NB4 (cell line): Measurements from ENCODE around the gene CHMP3.

Experiments
- DNase-seq: peaks from one replicate; pipeline ENCODE4 v3.0.0; 2010; ENCODE audit warnings: low read depth
- H3K4me3 ChIP-seq: one replicate; pipeline ENCODE4 v1.5.1; 2011; ENCODE audit warnings: mild to moderate bottlenecking, low read depth, low read length, moderate library complexity
- CTCF ChIP-seq: IDR thresholded peaks from one replicate; pipeline ENCODE4 v1.5.1; 2012; ENCODE audit warnings: low read depth, low read length
- MAX ChIP-seq: IDR thresholded peaks from 2 replicates; pipeline ENCODE4 v1.6.1; 2011; ENCODE audit warnings: low read depth, low read length
- MYC ChIP-seq: IDR thresholded peaks from 2 replicates; pipeline ENCODE4 v1.6.1; 2011; ENCODE audit warnings: low read depth, low read length
- POLR2A ChIP-seq: IDR thresholded peaks from 2 replicates; pipeline ENCODE4 v1.6.1; 2011; ENCODE audit warnings: mild to moderate bottlenecking; ENCODE audit not compliant: insufficient read length; ENCODE audit errors: extremely low read depth

The CHMP3 gene

GRCh38 chr2:86489542-86489941 is 73.7 kb downstream of the CHMP3 start:
- no peak overlapping the region for H3K4me3 ChIP-seq
- TF ChIP-seq MYC (no peak), CTCF (no peak), MAX (no peak)
- no peak for DNase-seq

DNA sequence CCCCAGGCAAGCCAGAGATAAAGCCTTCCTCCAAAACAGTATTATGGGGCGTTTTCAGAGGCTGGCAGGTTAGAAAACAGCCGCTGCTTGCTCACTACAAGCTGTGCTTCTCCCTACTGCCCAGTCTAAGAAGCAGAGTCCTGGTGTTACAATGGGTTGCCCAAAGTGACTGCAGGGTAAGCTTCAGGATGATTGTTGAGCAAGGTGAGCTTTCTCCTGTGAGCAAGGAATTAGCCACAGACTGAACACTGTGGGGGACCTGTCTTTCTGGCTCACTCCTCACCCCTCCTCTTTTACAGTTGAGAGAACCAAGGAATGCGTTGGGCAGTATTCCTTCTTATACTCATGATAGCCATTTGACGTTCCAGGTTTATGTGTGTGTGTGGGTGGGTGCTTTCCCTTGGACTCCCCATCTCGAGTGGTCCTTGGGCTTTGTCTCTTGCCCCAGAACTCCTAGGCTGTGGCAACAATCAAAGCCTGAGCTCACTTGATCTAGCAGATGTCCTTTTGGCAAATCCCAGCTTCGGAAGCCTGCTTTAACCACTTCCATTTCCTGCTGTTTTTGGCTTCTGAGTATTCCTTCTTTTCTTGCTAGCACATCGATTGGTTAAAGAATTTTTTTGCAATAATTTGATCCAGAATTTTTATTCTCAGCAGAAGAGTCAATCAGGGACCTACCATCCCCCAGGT is 74.5 kb downstream of the CHMP3 start:
- TF ChIP-seq MAX (no peak), MYC (no peak), CTCF (no peak), POLR2A (no peak)
- H3K4me3 ChIP-seq, result no peak overlapping the region
- DNase-seq, result no peak

- no peak for DNase-seq
These were observed 76.2 kb downstream of the CHMP3 start for GRCh38 chr2:86487062-86487461.

GRCh38 chr2:86485802-86486201 is 77.4 kb downstream of the CHMP3 start:
- no peak for DNase-seq
- no peak overlapping the region for H3K4me3 ChIP-seq
- no peak for TF ChIP-seq MYC
- no peak for TF ChIP-seq CTCF
- no peak for TF ChIP-seq MAX
- no peak for TF ChIP-seq POLR2A

More at GRCh38 chr2:86487062-86487461, 76.2 kb downstream of the CHMP3 start:
- TF ChIP-seq CTCF (no peak), POLR2A (no peak), MYC (no peak), MAX (no peak)
- H3K4me3 ChIP-seq, result no peak overlapping the region

DNA sequence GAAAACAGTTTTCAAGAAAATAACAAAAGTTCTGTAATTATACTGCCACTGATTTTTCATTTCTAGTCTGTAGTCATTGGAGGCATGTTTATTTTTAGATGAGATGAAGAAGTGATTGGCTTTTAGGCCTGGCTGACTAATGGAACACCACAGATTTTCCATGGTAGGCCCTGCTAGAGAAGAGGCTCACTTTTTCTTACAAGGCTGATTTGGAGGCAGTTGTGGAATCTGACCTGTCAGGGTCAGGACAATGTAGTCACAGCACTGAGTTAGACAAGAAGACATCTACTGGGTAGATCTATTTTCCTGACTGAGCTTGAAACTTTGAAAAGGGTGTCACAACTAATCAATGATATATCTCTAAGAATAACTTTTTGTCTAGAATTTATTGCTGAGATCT is 78.1 kb downstream of the CHMP3 start:
- TF ChIP-seq CTCF (no peak), MAX (no peak), MYC (no peak), POLR2A (no peak)
- no peak overlapping the region for H3K4me3 ChIP-seq
- DNase-seq, result no peak

- TF ChIP-seq MYC (no peak), POLR2A (no peak), CTCF (no peak), MAX (no peak)
- DNase-seq, result no peak
- no peak overlapping the region for H3K4me3 ChIP-seq
These were observed 78.9 kb downstream of the CHMP3 start for GRCh38 chr2:86484385-86484784.
